Fibroblast of skin of scalp (primary cell): Measurements from ENCODE around the gene NKD1.

Experiments used
- DNase-seq: peaks from one replicate; pipeline ENCODE4 v3.0.0-alpha.2; 2013

NKD1 gene

GRCh38 chr16:50652836-50653425, 104.7 kb downstream of the NKD1 start:
- DNase-seq, result no peak

GRCh38 chr16:50653633-50654519, 105.7 kb downstream of the NKD1 start:
- no peak for DNase-seq

- DNase-seq, result no peak
Observed at GRCh38 chr16:50655558-50656055, 107.4 kb downstream of the NKD1 start.

- no peak for DNase-seq
Observed at GRCh38 chr16:50657241-50657640, 109.0 kb downstream of the NKD1 start.

GRCh38 chr16:50659806-50660205, 111.6 kb downstream of the NKD1 start:
- DNase-seq, result no peak

- DNase-seq, result no peak
Observed at GRCh38 chr16:50662306-50662940, 114.2 kb downstream of the NKD1 start.

- DNase-seq, result no peak
Observed at GRCh38 chr16:50664270-50664669, 116.1 kb downstream of the NKD1 start.

- DNase-seq, result peak; percentile 67
Observed at GRCh38 chr16:50665128-50665878, 117.1 kb downstream of the NKD1 start.

GRCh38 chr16:50666658-50667496, 118.7 kb downstream of the NKD1 start:
- DNase-seq, result no peak

- DNase-seq, result no peak
Observed at GRCh38 chr16:50667497-50668367, 119.5 kb downstream of the NKD1 start.

- DNase-seq, result no peak
Observed at GRCh38 chr16:50668368-50669008, 120.3 kb downstream of the NKD1 start.

GRCh38 chr16:50669741-50670140, 121.5 kb downstream of the NKD1 start:
- no peak for DNase-seq

GRCh38 chr16:50670476-50670875, 122.3 kb downstream of the NKD1 start:
- no peak for DNase-seq

GRCh38 chr16:50671644-50672260, 123.6 kb downstream of the NKD1 start:
- peak; percentile 21 for DNase-seq

GRCh38 chr16:50673496-50674275, 125.5 kb downstream of the NKD1 start:
- no peak for DNase-seq

- DNase-seq, result no peak
Observed at GRCh38 chr16:50674831-50675230, 126.6 kb downstream of the NKD1 start.

- no peak for DNase-seq
Observed at GRCh38 chr16:50675686-50676610, 127.8 kb downstream of the NKD1 start.
